ENCODE data around the gene DNLZ. TPM values are rescaled to one million over a fixed set of nuclear protein-coding genes. Genes with fewer than 3 reads are reported as not detected.

DNLZ gene
- polyA plus RNA-seq, 1 of the 3 experiments (the other 2 are of a cell fraction), result 40.6 TPM

- ChIA-PET POLR2A (interaction anchor here (0.8 kb wide), 1 partner anchor 32 kb away, joined by 4 read pairs; no protein-coding TSS in a partner anchor), CTCF (interaction anchor here (0.6 to 1.5 kb wide), 3 partner anchors 24 to 279 kb away, joined by 3 to 6 read pairs (median 3); partner anchors contain the start of gene DNLZ)
- H3K9me2 ChIP-seq, result no peaks in the 10 kb centered on the region
- TF ChIP-seq, protein P1, sequence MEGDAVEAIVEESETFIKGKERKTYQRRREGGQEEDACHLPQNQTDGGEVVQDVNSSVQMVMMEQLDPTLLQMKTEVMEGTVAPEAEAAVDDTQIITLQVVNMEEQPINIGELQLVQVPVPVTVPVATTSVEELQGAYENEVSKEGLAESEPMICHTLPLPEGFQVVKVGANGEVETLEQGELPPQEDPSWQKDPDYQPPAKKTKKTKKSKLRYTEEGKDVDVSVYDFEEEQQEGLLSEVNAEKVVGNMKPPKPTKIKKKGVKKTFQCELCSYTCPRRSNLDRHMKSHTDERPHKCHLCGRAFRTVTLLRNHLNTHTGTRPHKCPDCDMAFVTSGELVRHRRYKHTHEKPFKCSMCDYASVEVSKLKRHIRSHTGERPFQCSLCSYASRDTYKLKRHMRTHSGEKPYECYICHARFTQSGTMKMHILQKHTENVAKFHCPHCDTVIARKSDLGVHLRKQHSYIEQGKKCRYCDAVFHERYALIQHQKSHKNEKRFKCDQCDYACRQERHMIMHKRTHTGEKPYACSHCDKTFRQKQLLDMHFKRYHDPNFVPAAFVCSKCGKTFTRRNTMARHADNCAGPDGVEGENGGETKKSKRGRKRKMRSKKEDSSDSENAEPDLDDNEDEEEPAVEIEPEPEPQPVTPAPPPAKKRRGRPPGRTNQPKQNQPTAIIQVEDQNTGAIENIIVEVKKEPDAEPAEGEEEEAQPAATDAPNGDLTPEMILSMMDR (IDR thresholded peaks at IDR 0.05), result no peak
- TF ChIP-seq NFIC (IDR thresholded peaks at IDR 0.05; ENCODE audit: borderline replicate concordance) (no peak), RAD21 (IDR thresholded peaks at IDR 0.05; ENCODE audit: low read length) (no peak), RCOR1 (IDR thresholded peaks at IDR 0.05; ENCODE audit: low read length) (no peak), EP300 (IDR thresholded peaks at IDR 0.05; ENCODE audit: borderline replicate concordance in 1 of 2, low read depth in 1 of 2, low read length in 1 of 2) (no peak), USF1 (IDR thresholded peaks at IDR 0.05; ENCODE audit: borderline replicate concordance, low read depth) (no peak), GABPA (IDR thresholded peaks at IDR 0.05; ENCODE audit: low read depth) (no peak), MEF2A (IDR thresholded peaks at IDR 0.05; ENCODE audit: borderline replicate concordance, low read depth) (no peak)
- no peaks in the 10 kb centered on the region for H4K20me1 ChIP-seq (ENCODE audit: insufficient read depth)
- H3K27ac ChIP-seq (ENCODE audit: low read depth in 2 of 2, low read length in 1 of 2), result no peak overlapping the region
- H3K79me2 ChIP-seq (ENCODE audit: insufficient read depth), result 0 out of 2 replicates have a peak, but pooled peaks cover 3% of the 10 kb centered on the region
- no peak overlapping the region for H3K9ac ChIP-seq
- no peak overlapping the region for H3K4me2 ChIP-seq
- no peak overlapping the region for H2AFZ ChIP-seq (ENCODE audit: low read depth)
- H3F3A ChIP-seq (replicated peaks; ENCODE audit: insufficient read depth), result peaks cover 10% of the 10 kb centered on the region
- H3K4me1 ChIP-seq (ENCODE audit: control insufficient read depth in 1 of 2, insufficient read depth in 2 of 2, low read depth in 1 of 2, low read length in 1 of 2), result no peaks in the 10 kb centered on the region
- no peaks in the 10 kb centered on the region for H3K27me3 ChIP-seq (ENCODE audit: insufficient read depth)
- no peaks in the 10 kb centered on the region for H3K9me3 ChIP-seq
- H3K36me3 ChIP-seq (replicated peaks in 1 of 2; ENCODE audit: control insufficient read depth in 1 of 2, insufficient read depth in 2 of 2, low read length in 1 of 2), result peaks cover 33 to 62% of the 10 kb centered on the region in 2 experiments
- WGBS (ENCODE audit: low lambda C conversion rate), result 95% methylated on average over 17 of the region's 19 CpGs
- no peak for DNase-seq
- no peak overlapping the region for H3K4me3 ChIP-seq (ENCODE audit: low read depth in 2 of 2, low read length in 1 of 2)
These were observed 23.7 kb upstream of the DNLZ start for GRCh38 chr9:136387217-136387616.

GRCh38 chr9:136386018-136386417, 22.5 kb upstream of the DNLZ start:
- H3K4me1 ChIP-seq (ENCODE audit: control insufficient read depth in 1 of 2, insufficient read depth in 2 of 2, low read depth in 1 of 2, low read length in 1 of 2), result no peaks in the 10 kb centered on the region
- H3F3A ChIP-seq (replicated peaks; ENCODE audit: insufficient read depth), result peaks cover 10% of the 10 kb centered on the region
- H3K27me3 ChIP-seq (ENCODE audit: insufficient read depth), result no peaks in the 10 kb centered on the region
- H3K79me2 ChIP-seq (ENCODE audit: insufficient read depth), result no peaks in the 10 kb centered on the region
- no peaks in the 10 kb centered on the region for H4K20me1 ChIP-seq (ENCODE audit: insufficient read depth)
- no peaks in the 10 kb centered on the region for H3K9me3 ChIP-seq
- no peak for DNase-seq
- H3K36me3 ChIP-seq (replicated peaks in 1 of 2; ENCODE audit: control insufficient read depth in 1 of 2, insufficient read depth in 2 of 2, low read length in 1 of 2), result peaks cover 28 to 60% of the 10 kb centered on the region in 2 experiments
- ChIA-PET CTCF (interaction anchor here (0.7 to 1.5 kb wide), 5 partner anchors 17 to 246 kb away, joined by 3 to 6 read pairs (median 3); partner anchors contain the start of gene DNLZ), POLR2A (interaction anchor here (3.0 kb wide), 1 partner anchor 20 kb away, joined by 11 read pairs; no protein-coding TSS in a partner anchor)
- no peak overlapping the region for H3K4me2 ChIP-seq
- H3K9ac ChIP-seq, result no peak overlapping the region
- no peak overlapping the region for H3K4me3 ChIP-seq (ENCODE audit: low read depth in 2 of 2, low read length in 1 of 2)
- no peaks in the 10 kb centered on the region for H3K9me2 ChIP-seq
- H2AFZ ChIP-seq (ENCODE audit: low read depth), result no peak overlapping the region
- WGBS (ENCODE audit: low lambda C conversion rate), result 92% methylated on average over 13 of the region's 13 CpGs
- no peak for TF ChIP-seq FOSL2 (IDR thresholded peaks at IDR 0.05; ENCODE audit: borderline replicate concordance, low read depth)
- TF ChIP-seq FOXM1 (IDR thresholded peaks at IDR 0.05; ENCODE audit: low read depth), result no peak
- TF ChIP-seq RCOR1 (IDR thresholded peaks at IDR 0.05; ENCODE audit: low read length), result no peak
- TF ChIP-seq SIN3A (IDR thresholded peaks at IDR 0.05; ENCODE audit: borderline replicate concordance, low read depth, low read length), result no peak
- TF ChIP-seq GATA2 (CRISPR knock-in tag; IDR thresholded peaks at IDR 0.05), result no peak
- TF ChIP-seq, protein P2, sequence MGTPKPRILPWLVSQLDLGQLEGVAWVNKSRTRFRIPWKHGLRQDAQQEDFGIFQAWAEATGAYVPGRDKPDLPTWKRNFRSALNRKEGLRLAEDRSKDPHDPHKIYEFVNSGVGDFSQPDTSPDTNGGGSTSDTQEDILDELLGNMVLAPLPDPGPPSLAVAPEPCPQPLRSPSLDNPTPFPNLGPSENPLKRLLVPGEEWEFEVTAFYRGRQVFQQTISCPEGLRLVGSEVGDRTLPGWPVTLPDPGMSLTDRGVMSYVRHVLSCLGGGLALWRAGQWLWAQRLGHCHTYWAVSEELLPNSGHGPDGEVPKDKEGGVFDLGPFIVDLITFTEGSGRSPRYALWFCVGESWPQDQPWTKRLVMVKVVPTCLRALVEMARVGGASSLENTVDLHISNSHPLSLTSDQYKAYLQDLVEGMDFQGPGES (IDR thresholded peaks at IDR 0.05; ENCODE audit: low read depth, low read length), result no peak
- no peak for TF ChIP-seq POLR2AphosphoS5 (IDR thresholded peaks at IDR 0.05; ENCODE audit: low read depth, low read length)
- no peak for TF ChIP-seq MEF2A (IDR thresholded peaks at IDR 0.05; ENCODE audit: borderline replicate concordance, low read depth)
- TF ChIP-seq GABPA (IDR thresholded peaks at IDR 0.05; ENCODE audit: low read depth), result no peak
- TF ChIP-seq RXRA (IDR thresholded peaks at IDR 0.05; ENCODE audit: borderline replicate concordance, low read depth), result no peak
- TF ChIP-seq TCF12 (IDR thresholded peaks at IDR 0.05), result no peak
- TF ChIP-seq CHD2 (IDR thresholded peaks at IDR 0.05; ENCODE audit: low read length, partially characterized antibody), result no peak
- TF ChIP-seq RFX5 (IDR thresholded peaks at IDR 0.05; ENCODE audit: low read length), result no peak
- no peak for TF ChIP-seq RAD21 (IDR thresholded peaks at IDR 0.05; ENCODE audit: low read length)
- no peak for TF ChIP-seq ELF1 (IDR thresholded peaks at IDR 0.05)
- no peak for TF ChIP-seq NFIC (IDR thresholded peaks at IDR 0.05; ENCODE audit: borderline replicate concordance)
- TF ChIP-seq MXI1 (IDR thresholded peaks at IDR 0.05; ENCODE audit: low read depth, low read length), result no peak
- no peak for TF ChIP-seq REST (IDR thresholded peaks at IDR 0.05; ENCODE audit: low read depth, low read length)
- no peak overlapping the region for H3K27ac ChIP-seq (ENCODE audit: low read depth in 2 of 2, low read length in 1 of 2)

Measured in SK-N-SH (cell line).